H9 (cell line): ENCODE measurements around the gene IGF1R. TPM values are rescaled to one million over a fixed set of nuclear protein-coding genes. Genes with fewer than 3 reads are reported as not detected.

ENCODE experiments used
- DNase-seq: peaks from one replicate; pipeline ENCODE4 v3.0.0-alpha.2; 2017
- H2AFZ ChIP-seq: one replicate; pipeline ENCODE4 v1.6.1; 2013; ENCODE audit warnings: mild to moderate bottlenecking, low read length, control low read depth, moderate library complexity
- H2AK5ac ChIP-seq: 2 replicates; pipeline ENCODE4 v1.6.1; 2013; ENCODE audit warnings: low read length, control low read depth, mixed read lengths; ENCODE audit not compliant: insufficient read length
- H2BK120ac ChIP-seq: one replicate; pipeline ENCODE4 v1.6.1; 2013; ENCODE audit warnings: low read depth, mild to moderate bottlenecking, low read length, control low read depth, inconsistent platforms; ENCODE audit not compliant: poor library complexity, severe bottlenecking
- H2BK12ac ChIP-seq: 2 replicates; pipeline ENCODE4 v1.6.1; 2013; ENCODE audit warnings: low read length, control low read depth, mixed read lengths, low read depth; ENCODE audit not compliant: insufficient read length
- H2BK15ac ChIP-seq: 2 replicates; pipeline ENCODE4 v1.6.1; 2013; ENCODE audit warnings: low read depth, low read length, control low read depth
- H2BK20ac ChIP-seq: one replicate; pipeline ENCODE4 v1.6.1; 2013; ENCODE audit warnings: low read depth, mild to moderate bottlenecking, low read length, control low read depth, inconsistent platforms; ENCODE audit not compliant: poor library complexity, severe bottlenecking
- H2BK5ac ChIP-seq: 2 replicates; pipeline ENCODE4 v1.6.1; 2013; ENCODE audit warnings: low read length, control low read depth, mixed read lengths; ENCODE audit not compliant: insufficient read length
- H3K14ac ChIP-seq: 2 replicates; pipeline ENCODE4 v1.6.1; 2013; ENCODE audit warnings: low read length, control low read depth; ENCODE audit not compliant: insufficient read depth
- H3K18ac ChIP-seq: 2 replicates; pipeline ENCODE4 v1.6.1; 2013; ENCODE audit warnings: low read depth, mild to moderate bottlenecking, mixed read lengths, low read length, control low read depth; ENCODE audit not compliant: insufficient read length
- H3K23ac ChIP-seq: 2 replicates; pipeline ENCODE4 v1.6.1; 2013; ENCODE audit warnings: low read length, control low read depth, mixed read lengths, low read depth; ENCODE audit not compliant: insufficient read length
- H3K23me2 ChIP-seq: 2 replicates; pipeline ENCODE4 v1.6.1; 2013; ENCODE audit warnings: low read depth, mild to moderate bottlenecking, mixed read lengths, low read length, control low read depth; ENCODE audit not compliant: insufficient read length, poor library complexity, severe bottlenecking
- H3K27ac ChIP-seq: 2 replicates; pipeline ENCODE4 v1.5.1; 2013; ENCODE audit warnings: low read length, control low read depth, mixed read lengths, low read depth; ENCODE audit not compliant: insufficient read length
- H3K27me3 ChIP-seq: 2 replicates; pipeline ENCODE4 v1.6.1; 2013; ENCODE audit warnings: low read length, control low read depth, inconsistent platforms; ENCODE audit not compliant: insufficient read depth
- H3K4ac ChIP-seq: 2 replicates; pipeline ENCODE4 v1.6.1; 2013; ENCODE audit warnings: low read depth, mild to moderate bottlenecking, control low read depth, inconsistent platforms, low read length, moderate library complexity
- H3K4me1 ChIP-seq: 2 replicates; pipeline ENCODE4 v1.6.1; 2013; ENCODE audit warnings: low read length, control low read depth, inconsistent platforms; ENCODE audit not compliant: insufficient read depth
- H3K4me2 ChIP-seq: 2 replicates; pipeline ENCODE4 v1.6.1; 2013; ENCODE audit warnings: low read length, control low read depth, mixed read lengths; ENCODE audit not compliant: insufficient read length, insufficient read depth
- H3K56ac ChIP-seq: 2 replicates; pipeline ENCODE4 v1.6.1; 2013; ENCODE audit warnings: low read depth, mild to moderate bottlenecking, mixed read lengths, low read length, control low read depth; ENCODE audit not compliant: insufficient read length
- H3K79me1 ChIP-seq: 2 replicates; pipeline ENCODE4 v1.6.1; 2013; ENCODE audit warnings: low read depth, mild to moderate bottlenecking, moderate library complexity, low read length, control low read depth, inconsistent platforms; ENCODE audit not compliant: insufficient read depth, poor library complexity, severe bottlenecking
- H3K79me2 ChIP-seq: 2 replicates; pipeline ENCODE4 v1.6.1; 2013; ENCODE audit warnings: low read length, control low read depth, inconsistent platforms; ENCODE audit not compliant: insufficient read depth
- H3K9ac ChIP-seq: 2 replicates; pipeline ENCODE4 v1.6.1; 2013; ENCODE audit warnings: low read length, control low read depth, mixed read lengths; ENCODE audit not compliant: insufficient read length; ENCODE audit errors: extremely low read depth
- H3K9me3 ChIP-seq: one replicate; pipeline ENCODE4 v1.6.1; 2013; ENCODE audit warnings: low read depth, low read length, inconsistent platforms; ENCODE audit not compliant: control insufficient read depth
- H3T11ph ChIP-seq: one replicate; pipeline ENCODE4 v1.6.1; 2013; ENCODE audit warnings: mild to moderate bottlenecking, low read length, control low read depth, inconsistent platforms
- H4K20me1 ChIP-seq: one replicate; pipeline ENCODE4 v1.6.1; 2013; ENCODE audit not compliant: control insufficient read depth, insufficient read length, insufficient read depth
- H4K5ac ChIP-seq: 2 replicates; pipeline ENCODE4 v1.6.1; 2013; ENCODE audit warnings: low read depth, mild to moderate bottlenecking, mixed read lengths, low read length, control low read depth; ENCODE audit not compliant: insufficient read length
- H4K8ac ChIP-seq: replicated peaks from 2 replicates; pipeline ENCODE4 v1.6.1; 2013; ENCODE audit warnings: low read length, control low read depth, mixed read lengths, low read depth; ENCODE audit not compliant: insufficient read length
- H4K91ac ChIP-seq: 2 replicates; pipeline ENCODE4 v1.6.1; 2013; ENCODE audit warnings: low read depth, mild to moderate bottlenecking, moderate library complexity, mixed read lengths, low read length, control low read depth; ENCODE audit not compliant: insufficient read length
- H3K27ac Mint-ChIP-seq, 3 experiments: 2 replicates in 2 of 3; 3 replicates in 1 of 3; pipeline ENCODE4 v1.8.0; 2020 to 2021; ENCODE audit warnings: mixed read lengths in 3 of 3, mild to moderate bottlenecking in 1 of 3, moderate library complexity in 1 of 3
- H3K27me3 Mint-ChIP-seq: 2 replicates; pipeline ENCODE4 v1.8.0; 2021; ENCODE audit warnings: low read depth, mild to moderate bottlenecking, moderate library complexity, mixed read lengths
- H3K36me3 Mint-ChIP-seq, 3 experiments: 2 replicates in 2 of 3; 3 replicates in 1 of 3; pipeline ENCODE4 v1.8.0; 2020 to 2021; ENCODE audit warnings: low read depth in 3 of 3, mixed read lengths in 3 of 3; ENCODE audit not compliant: insufficient read depth in 1 of 3
- H3K4me1 Mint-ChIP-seq, 2 experiments: 2 replicates each; pipeline ENCODE4 v1.8.0; 2020; ENCODE audit warnings: mixed read lengths in 2 of 2
- H3K4me3 Mint-ChIP-seq, 2 experiments: 2 replicates in 1 of 2; 3 replicates in 1 of 2; pipeline ENCODE4 v1.8.0; 2020 to 2021; ENCODE audit warnings: mild to moderate bottlenecking in 2 of 2, mixed read lengths in 2 of 2, moderate library complexity in 1 of 2
- H3K9me3 Mint-ChIP-seq, 2 experiments: 2 replicates in 1 of 2; 3 replicates in 1 of 2; pipeline ENCODE4 v1.8.0; 2020; ENCODE audit warnings: mild to moderate bottlenecking in 2 of 2, mixed read lengths in 2 of 2, moderate library complexity in 1 of 2
- WGBS: extraction: QIAGEN DNeasy Blood & Tissue Kit; methylation state at CpG from one replicate; pipeline ENCODE4 v1.1.7; 2013; ENCODE audit warnings: missing lambda C conversion rate, low lambda C conversion rate, mixed read lengths; ENCODE audit not compliant: insufficient read length; ENCODE audit errors: extremely low coverage; 5-methylcytosine and 5-hydroxymethylcytosine counted together
- total RNA-seq: library from RNA; stranded (reverse); gene quantifications from 2 replicates; pipeline ENCODE4 v1.2.1, GENCODE V29; 2021
- TF ChIP-seq, protein P1 (sequence below): fragments of 200-600 bp; sonication (generic); conservative IDR thresholded peaks from 3 replicates; pipeline ENCODE4 v1.8.0; 2021; ENCODE audit warnings: antibody characterized with exemption, mild to moderate bottlenecking

Gene IGF1R
- total RNA-seq, 1 experiment from 2014 or later: 70.0 TPM

GRCh38 chr15:98902931-98903330, 254.6 kb downstream of the IGF1R start:
- no peak overlapping the region for H3K27ac ChIP-seq
- no peak overlapping the region for H3K4ac ChIP-seq
- H3K23me2 ChIP-seq: no peaks in the 10 kb centered on the region
- Mint-ChIP-seq H3K9me3 (no peaks in the 10 kb centered on the region), H3K4me1 (peaks cover 47 to 49% of the 10 kb centered on the region in 2 experiments), H3K4me3 (no peak overlapping the region), H3K27me3 (no peaks in the 10 kb centered on the region; the same call in 1 of the 2 replicates), H3K36me3 (peaks cover 7 to 24% (median 15%) of the 10 kb centered on the region in 3 experiments; a peak in 6 of 7 replicates), H3K27ac (no peak overlapping the region)
- H2BK15ac ChIP-seq: no peak overlapping the region
- no peak overlapping the region for H2BK12ac ChIP-seq
- DNase-seq: no peak
- TF ChIP-seq, protein P1, sequence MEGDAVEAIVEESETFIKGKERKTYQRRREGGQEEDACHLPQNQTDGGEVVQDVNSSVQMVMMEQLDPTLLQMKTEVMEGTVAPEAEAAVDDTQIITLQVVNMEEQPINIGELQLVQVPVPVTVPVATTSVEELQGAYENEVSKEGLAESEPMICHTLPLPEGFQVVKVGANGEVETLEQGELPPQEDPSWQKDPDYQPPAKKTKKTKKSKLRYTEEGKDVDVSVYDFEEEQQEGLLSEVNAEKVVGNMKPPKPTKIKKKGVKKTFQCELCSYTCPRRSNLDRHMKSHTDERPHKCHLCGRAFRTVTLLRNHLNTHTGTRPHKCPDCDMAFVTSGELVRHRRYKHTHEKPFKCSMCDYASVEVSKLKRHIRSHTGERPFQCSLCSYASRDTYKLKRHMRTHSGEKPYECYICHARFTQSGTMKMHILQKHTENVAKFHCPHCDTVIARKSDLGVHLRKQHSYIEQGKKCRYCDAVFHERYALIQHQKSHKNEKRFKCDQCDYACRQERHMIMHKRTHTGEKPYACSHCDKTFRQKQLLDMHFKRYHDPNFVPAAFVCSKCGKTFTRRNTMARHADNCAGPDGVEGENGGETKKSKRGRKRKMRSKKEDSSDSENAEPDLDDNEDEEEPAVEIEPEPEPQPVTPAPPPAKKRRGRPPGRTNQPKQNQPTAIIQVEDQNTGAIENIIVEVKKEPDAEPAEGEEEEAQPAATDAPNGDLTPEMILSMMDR: no peak
- no peak overlapping the region for H3K14ac ChIP-seq
- no peak overlapping the region for H3K4me2 ChIP-seq
- no peak overlapping the region for H4K8ac ChIP-seq
- H3K23ac ChIP-seq: no peak overlapping the region
- no peaks in the 10 kb centered on the region for H3K9me3 ChIP-seq
- peaks cover 7% of the 10 kb centered on the region; the same call in 1 of the 2 replicates for H3K4me1 ChIP-seq
- H3K27me3 ChIP-seq: no peaks in the 10 kb centered on the region
- H4K20me1 ChIP-seq: no peaks in the 10 kb centered on the region
- H2AK5ac ChIP-seq: no peak overlapping the region
- no peak overlapping the region for H2AFZ ChIP-seq
- no peaks in the 10 kb centered on the region for H3K79me1 ChIP-seq
- H3K9ac ChIP-seq: no peak overlapping the region
- no peak overlapping the region for H3K56ac ChIP-seq
- no peak overlapping the region for H4K91ac ChIP-seq
- no peak overlapping the region for H4K5ac ChIP-seq
- no peak overlapping the region for H3K18ac ChIP-seq
- H3K79me2 ChIP-seq: peaks cover 5% of the 10 kb centered on the region; the same call in 1 of the 2 replicates
- no peak overlapping the region for H2BK120ac ChIP-seq
- H3T11ph ChIP-seq: no peak overlapping the region
- no peak overlapping the region for H2BK20ac ChIP-seq
- no peak overlapping the region for H2BK5ac ChIP-seq
- WGBS: no CpG with 5 or more reads among the region's 4 CpGs
